Esophagus mucosa (tissue), 1 donor: Measurements from ENCODE around the gene TYK2. TPM values are rescaled to one million over a fixed set of nuclear protein-coding genes. Genes with fewer than 3 reads are reported as not detected.
"Not testable (repeated sequence)": the region's sequence is repeated elsewhere in the genome, so short reads cannot be mapped to it uniquely, and the experiment has no call there.

Source experiments
- ATAC-seq: fragments of 200-7000 bp; cut with Tn5 transposase; one replicate; pipeline ENCODE4 v1.9.1; 2020
- total RNA-seq: library from RNA; stranded (reverse); gene quantifications from one replicate; pipeline ENCODE4 v1.2.4, GENCODE V29; 2023
- donor health status: DM: yes; HTN: yes; CAD: no.

TYK2 gene
- 51.1 TPM for total RNA-seq

GRCh38 chr19:10380313-10381102 lies at the start of gene TYK2:
Gene TYK2 (minus strand): TSS chr19:10380572. CDS start chr19:10378406, 2,166 bp downstream.
- ATAC-seq, result peak; percentile 99

GRCh38 chr19:10428996-10429381 lies 48.6 kb upstream of the TYK2 start:
- no peak for ATAC-seq

GRCh38 chr19:10427169-10427568 lies 46.8 kb upstream of the TYK2 start:
- no peak for ATAC-seq

- ATAC-seq, result peak; percentile 69
Measured at GRCh38 chr19:10424011-10424637, 43.8 kb upstream of the TYK2 start.

- ATAC-seq, result no peak
Measured at GRCh38 chr19:10422846-10423245, 42.5 kb upstream of the TYK2 start.

GRCh38 chr19:10422046-10422461 lies 41.7 kb upstream of the TYK2 start:
- ATAC-seq, result no peak

- no peak for ATAC-seq
Measured at GRCh38 chr19:10421240-10422045, 41.1 kb upstream of the TYK2 start.

GRCh38 chr19:10420444-10421239 lies 40.3 kb upstream of the TYK2 start, which contains the start of gene PDE4A:
Gene PDE4A (plus strand): TSS chr19:10420538. CDS start chr19:10420765, 227 bp downstream.
- no peak for ATAC-seq

- no peak for ATAC-seq
Measured at GRCh38 chr19:10419646-10420443, 39.5 kb upstream of the TYK2 start.

- no peak for ATAC-seq
Measured at GRCh38 chr19:10419200-10419645, 38.9 kb upstream of the TYK2 start.

- ATAC-seq, result no peak
Measured at GRCh38 chr19:10418485-10419199, 38.3 kb upstream of the TYK2 start.

GRCh38 chr19:10418235-10418484 lies 37.8 kb upstream of the TYK2 start:
- no peak for ATAC-seq

- peak; percentile 4 for ATAC-seq
Measured at GRCh38 chr19:10417541-10418234, 37.3 kb upstream of the TYK2 start.

GRCh38 chr19:10416380-10417257 lies 36.2 kb upstream of the TYK2 start:
- peak; percentile 77 for ATAC-seq

- ATAC-seq, result no peak
Measured at GRCh38 chr19:10416083-10416379, 35.7 kb upstream of the TYK2 start.

GRCh38 chr19:10412257-10412977 lies 32.0 kb upstream of the TYK2 start:
- no peak for ATAC-seq

GRCh38 chr19:10411224-10411623 lies 30.9 kb upstream of the TYK2 start:
- not testable (repeated sequence) for ATAC-seq

GRCh38 chr19:10408511-10409283 lies 28.3 kb upstream of the TYK2 start:
- peak; percentile 29 for ATAC-seq
